Caco-2 (cell line): Measurements from ENCODE around the gene TSPAN17. TPM values are rescaled to one million over a fixed set of nuclear protein-coding genes. Genes with fewer than 3 reads are reported as not detected.

Experiments
- BruUV-seq: library from RNA; stranded (reverse); fragments of 400-500 nt; replicated peaks from 2 replicates; lab custom pipeline; 2021; lab: Mats Ljungman, UMichigan
- CTCF ChIA-PET: fragments of 300-600 bp; sonication (Branson Sonifier 250); formaldehyde crosslinking; loops from one replicate; lab custom pipeline; 2022; ENCODE audit warnings: antibody characterized with exemption; lab: Charles Lee
- POLR2A ChIA-PET: fragments of 300-600 bp; sonication (Branson Sonifier 250); formaldehyde crosslinking; loops from one replicate; lab custom pipeline; 2022; ENCODE audit warnings: antibody characterized with exemption; lab: Charles Lee
- DNase-seq, 2 experiments: peaks; one replicate each; pipeline versions ENCODE4 v3.0.0 to v3.0.0-alpha.2; 2020 to 2022
- H3K27me3 ChIP-seq: replicated peaks from 2 replicates; pipeline ENCODE4 v1.6.0; 2011; ENCODE audit warnings: low read length; ENCODE audit not compliant: control insufficient read depth, insufficient read depth
- H3K36me3 ChIP-seq: 2 replicates; pipeline ENCODE4 v1.5.1; 2011; ENCODE audit warnings: low read length; ENCODE audit not compliant: control insufficient read depth, insufficient read depth
- H3K4me1 ChIP-seq: fragments of 250-450 bp; sonication (Bioruptor Pico); 2 replicates; pipeline ENCODE4 v1.5.1; 2020; ENCODE audit warnings: mild to moderate bottlenecking
- H3K4me3 ChIP-seq: 2 replicates; pipeline ENCODE4 v1.5.1; 2011; ENCODE audit warnings: low read depth, mild to moderate bottlenecking, control low read depth, low read length
- H3K9me3 ChIP-seq: fragments of 250-450 bp; sonication (Bioruptor Pico); 2 replicates; pipeline ENCODE4 v1.5.1; 2020; ENCODE audit warnings: mild to moderate bottlenecking, moderate library complexity
- H3K27ac Mint-ChIP-seq: one replicate; pipeline ENCODE4 v1.8.0; 2022; ENCODE audit warnings: mixed read lengths; ENCODE audit not compliant: unreplicated experiment
- H3K27me3 Mint-ChIP-seq: one replicate; pipeline ENCODE4 v1.8.0; 2022; ENCODE audit warnings: mixed read lengths; ENCODE audit not compliant: insufficient read depth, unreplicated experiment
- H3K36me3 Mint-ChIP-seq: one replicate; pipeline ENCODE4 v1.8.0; 2022; ENCODE audit warnings: mild to moderate bottlenecking, mixed read lengths; ENCODE audit not compliant: insufficient read depth, unreplicated experiment
- H3K4me1 Mint-ChIP-seq: one replicate; pipeline ENCODE4 v1.8.0; 2022; ENCODE audit warnings: low read depth, mixed read lengths; ENCODE audit not compliant: unreplicated experiment
- H3K4me3 Mint-ChIP-seq: one replicate; pipeline ENCODE4 v1.8.0; 2022; ENCODE audit warnings: mild to moderate bottlenecking, moderate library complexity, mixed read lengths; ENCODE audit not compliant: unreplicated experiment
- H3K9me3 Mint-ChIP-seq: one replicate; pipeline ENCODE4 v1.8.0; 2022; ENCODE audit warnings: mixed read lengths; ENCODE audit not compliant: unreplicated experiment
- intact Hi-C: fragments of 100-400 bp; cut with micrococcal nuclease; formaldehyde crosslinking; loops from one replicate; pipeline ENCODE4 v1.10.0; 2022; ENCODE audit not compliant: unreplicated experiment
- total RNA-seq: library from RNA; stranded (reverse); gene quantifications from 2 replicates; pipeline ENCODE4 v1.2.3, GENCODE V29; 2022
- TF ChIP-seq, protein P1 (sequence below), 2 experiments: fragments of 200-600 bp in 1 of 2; IDR thresholded peaks; 1 replicate in 1 of 2; 2 replicates in 1 of 2; pipeline versions ENCODE4 v1.5.1 to v1.8.0; 2011 to 2022; ENCODE audit warnings: antibody characterized with exemption in 1 of 2, control low read depth in 1 of 2, inconsistent platforms in 1 of 2, low read depth in 1 of 2, low read length in 1 of 2, mild to moderate bottlenecking in 1 of 2, moderate library complexity in 1 of 2; ENCODE audit not compliant: insufficient read depth in 1 of 2, severe bottlenecking in 1 of 2, unreplicated experiment in 1 of 2

Gene TSPAN17
- total RNA-seq, 1 experiment from 2014 or later = 20.5 TPM

DNA sequence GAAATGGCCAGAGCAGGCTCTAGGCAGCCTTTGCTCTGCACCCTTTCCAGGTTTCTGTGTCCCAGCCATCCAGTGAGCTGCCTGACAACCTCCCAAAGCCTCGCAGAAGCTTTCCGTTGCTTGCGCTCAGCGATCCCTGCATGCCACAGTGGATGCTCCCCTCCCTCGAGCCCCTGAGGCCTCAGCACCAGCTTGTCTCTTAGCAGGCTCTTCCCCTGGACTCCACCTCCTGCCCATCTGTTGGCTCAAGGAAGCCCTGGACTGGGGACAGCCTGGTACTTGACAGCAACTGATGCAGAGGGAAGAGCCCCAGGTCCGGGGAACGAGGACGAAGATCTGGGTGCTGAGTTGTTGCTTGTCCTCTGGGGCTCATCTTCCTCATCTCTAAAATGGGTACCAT lies 23.2 kb downstream of the TSPAN17 start:
- Mint-ChIP-seq H3K9me3 (no peaks in the 10 kb centered on the region), H3K27me3 (peaks cover 9% of the 10 kb centered on the region), H3K27ac (no peak overlapping the region), H3K36me3 (no peaks in the 10 kb centered on the region), H3K4me3 (no peak overlapping the region), H3K4me1 (no peaks in the 10 kb centered on the region)
- H3K4me3 ChIP-seq = no peak overlapping the region
- no TSS peak for BruUV-seq
- ChIA-PET CTCF (interaction anchor here (1.4 kb wide), 2 partner anchors 10 to 13 kb away, joined by 7 to 14 read pairs; no protein-coding TSS in a partner anchor), POLR2A (no interaction called here)
- no peaks in the 10 kb centered on the region for H3K9me3 ChIP-seq
- DNase-seq = no peak
- intact Hi-C loops = no loop called here
- no peaks in the 10 kb centered on the region for H3K27me3 ChIP-seq
- TF ChIP-seq, protein P1, sequence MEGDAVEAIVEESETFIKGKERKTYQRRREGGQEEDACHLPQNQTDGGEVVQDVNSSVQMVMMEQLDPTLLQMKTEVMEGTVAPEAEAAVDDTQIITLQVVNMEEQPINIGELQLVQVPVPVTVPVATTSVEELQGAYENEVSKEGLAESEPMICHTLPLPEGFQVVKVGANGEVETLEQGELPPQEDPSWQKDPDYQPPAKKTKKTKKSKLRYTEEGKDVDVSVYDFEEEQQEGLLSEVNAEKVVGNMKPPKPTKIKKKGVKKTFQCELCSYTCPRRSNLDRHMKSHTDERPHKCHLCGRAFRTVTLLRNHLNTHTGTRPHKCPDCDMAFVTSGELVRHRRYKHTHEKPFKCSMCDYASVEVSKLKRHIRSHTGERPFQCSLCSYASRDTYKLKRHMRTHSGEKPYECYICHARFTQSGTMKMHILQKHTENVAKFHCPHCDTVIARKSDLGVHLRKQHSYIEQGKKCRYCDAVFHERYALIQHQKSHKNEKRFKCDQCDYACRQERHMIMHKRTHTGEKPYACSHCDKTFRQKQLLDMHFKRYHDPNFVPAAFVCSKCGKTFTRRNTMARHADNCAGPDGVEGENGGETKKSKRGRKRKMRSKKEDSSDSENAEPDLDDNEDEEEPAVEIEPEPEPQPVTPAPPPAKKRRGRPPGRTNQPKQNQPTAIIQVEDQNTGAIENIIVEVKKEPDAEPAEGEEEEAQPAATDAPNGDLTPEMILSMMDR (IDR thresholded peaks at IDR 0.05; ENCODE audit: insufficient read depth in 1 of 2, low read depth in 1 of 2, low read length in 1 of 2, severe bottlenecking in 1 of 2, unreplicated experiment in 1 of 2) = no peak
- H3K4me1 ChIP-seq = no peaks in the 10 kb centered on the region
- no peaks in the 10 kb centered on the region for H3K36me3 ChIP-seq

DNA sequence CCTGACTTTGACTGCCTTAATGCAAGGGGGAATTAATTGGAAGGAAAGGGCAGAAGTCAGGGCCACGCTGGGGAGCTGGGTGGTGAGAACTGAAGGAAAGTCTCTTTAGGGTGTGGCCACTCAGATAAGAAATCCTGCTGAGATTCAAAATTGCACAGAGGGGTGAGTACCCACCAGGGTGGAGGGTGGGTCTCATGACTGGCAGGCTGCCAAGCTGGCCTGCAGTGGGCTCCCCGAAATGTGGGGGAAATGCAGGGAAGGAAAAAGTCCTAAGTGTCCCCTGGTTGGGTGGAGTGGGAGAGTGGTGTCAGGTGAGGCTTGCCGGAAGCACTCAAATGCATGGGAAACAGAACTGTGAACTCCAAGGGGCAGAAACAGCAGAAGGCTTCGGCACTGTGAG lies 24.1 kb downstream of the TSPAN17 start:
- no peaks in the 10 kb centered on the region for H3K36me3 ChIP-seq
- Mint-ChIP-seq H3K36me3 (no peaks in the 10 kb centered on the region), H3K4me3 (no peak overlapping the region), H3K4me1 (no peaks in the 10 kb centered on the region), H3K27ac (no peak overlapping the region), H3K9me3 (no peaks in the 10 kb centered on the region), H3K27me3 (peaks cover 8% of the 10 kb centered on the region)
- TF ChIP-seq, protein P1 (IDR thresholded peaks at IDR 0.05; ENCODE audit: insufficient read depth in 1 of 2, low read depth in 1 of 2, low read length in 1 of 2, severe bottlenecking in 1 of 2, unreplicated experiment in 1 of 2) = no peak
- CTCF ChIA-PET = interaction anchor here (0.9 kb wide), 1 partner anchor 11 kb away, joined by 3 read pairs; no protein-coding TSS in a partner anchor
- H3K4me3 ChIP-seq = no peak overlapping the region
- no peaks in the 10 kb centered on the region for H3K4me1 ChIP-seq
- intact Hi-C loops = no loop called here
- BruUV-seq = no TSS peak
- POLR2A ChIA-PET = no interaction called here
- no peak for DNase-seq
- no peaks in the 10 kb centered on the region for H3K27me3 ChIP-seq
- no peaks in the 10 kb centered on the region for H3K9me3 ChIP-seq

DNA sequence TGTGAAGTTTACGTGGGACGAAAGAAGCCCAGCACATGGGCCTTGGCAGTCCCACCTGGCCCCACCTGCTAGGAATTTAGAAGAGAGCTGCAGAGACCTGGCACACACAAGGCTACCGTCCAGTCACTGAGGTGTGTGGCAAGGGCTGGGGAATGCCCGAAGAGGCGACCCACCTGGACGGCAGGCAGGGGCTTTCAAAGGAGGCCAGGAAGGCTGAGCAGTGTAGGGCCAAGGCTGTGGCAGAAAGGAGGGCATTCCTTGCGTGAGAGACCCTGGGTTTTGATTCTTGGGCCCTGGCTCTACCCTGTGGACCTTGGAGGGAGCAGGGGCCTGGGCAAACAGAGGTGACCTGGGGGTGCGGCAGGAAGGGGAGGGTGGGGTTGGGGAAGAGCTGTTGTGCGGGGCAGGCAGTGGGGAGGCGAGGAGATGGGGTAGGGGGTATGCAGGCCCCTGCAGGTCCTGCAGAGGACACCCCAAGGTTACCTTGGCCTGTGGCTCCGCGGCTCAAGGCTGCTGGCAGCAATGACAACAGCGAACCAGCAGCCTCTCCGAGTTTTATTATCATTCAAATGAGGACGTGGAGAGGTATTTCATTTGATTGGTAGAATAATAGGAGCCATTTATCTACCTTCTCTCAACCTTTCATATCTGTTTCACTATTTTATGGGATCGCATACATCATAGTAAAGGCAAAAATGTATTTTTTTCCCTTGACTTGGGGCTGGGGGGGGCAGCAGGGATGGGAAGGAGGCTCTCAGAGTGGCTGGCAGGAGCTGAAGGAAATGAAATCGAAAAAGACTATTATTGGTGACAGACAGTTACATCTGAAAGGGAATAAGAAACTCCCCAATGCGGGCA lies 24.8 kb downstream of the TSPAN17 start:
- H3K9me3 Mint-ChIP-seq = no peaks in the 10 kb centered on the region
- no peaks in the 10 kb centered on the region for H3K36me3 Mint-ChIP-seq
- Histone ChIP-seq H3K4me1 (no peaks in the 10 kb centered on the region), H3K36me3 (no peaks in the 10 kb centered on the region), H3K4me3 (no peak overlapping the region), H3K9me3 (no peaks in the 10 kb centered on the region), H3K27me3 (no peaks in the 10 kb centered on the region)
- H3K27me3 Mint-ChIP-seq = peaks cover 7% of the 10 kb centered on the region
- no peak for DNase-seq
- intact Hi-C loops = no loop called here
- no TSS peak for BruUV-seq
- H3K4me3 Mint-ChIP-seq = no peak overlapping the region
- ChIA-PET POLR2A (no interaction called here), CTCF (interaction anchor here (0.9 to 1.6 kb wide), 2 partner anchors 11 to 12 kb away, joined by 3 to 5 read pairs; no protein-coding TSS in a partner anchor)
- no peaks in the 10 kb centered on the region for H3K4me1 Mint-ChIP-seq
- no peak overlapping the region for H3K27ac Mint-ChIP-seq
- TF ChIP-seq, protein P1 (IDR thresholded peaks at IDR 0.05; ENCODE audit: insufficient read depth in 1 of 2, low read depth in 1 of 2, low read length in 1 of 2, severe bottlenecking in 1 of 2, unreplicated experiment in 1 of 2) = no peak
